Colonic mucosa (tissue), 4 donors: ENCODE measurements around the gene ZNF266. TPM values are rescaled to one million over a fixed set of nuclear protein-coding genes. Genes with fewer than 3 reads are reported as not detected.

Experiments used
- DNase-seq: peaks from one replicate; pipeline ENCODE4 v3.0.0-alpha.2; 2020
- H3K27ac ChIP-seq: fragments of 200-600 bp; one replicate; pipeline ENCODE4 v1.8.0; 2021
- H3K27me3 ChIP-seq: fragments of 200-600 bp; one replicate; pipeline ENCODE4 v1.8.0; 2021
- H3K36me3 ChIP-seq: fragments of 200-600 bp; one replicate; pipeline ENCODE4 v1.8.0; 2021
- H3K4me1 ChIP-seq: fragments of 200-600 bp; one replicate; pipeline ENCODE4 v1.8.0; 2021; ENCODE audit warnings: mild to moderate bottlenecking
- H3K4me3 ChIP-seq: fragments of 200-600 bp; one replicate; pipeline ENCODE4 v1.8.0; 2021
- H3K9ac ChIP-seq, 2 donors: one replicate each; pipeline ENCODE4 v1.7.0; 2013; ENCODE audit warnings: control low read depth in 2 of 2, low read depth in 2 of 2, low read length in 2 of 2
- H3K9me3 ChIP-seq: fragments of 200-600 bp; one replicate; pipeline ENCODE4 v1.8.0; 2021
- intact Hi-C: fragments of 100-400 bp; cut with DNase I; formaldehyde crosslinking; loops from one replicate; pipeline ENCODE4 v1.14.1; 2022
- total RNA-seq, 2 donors: library from RNA; stranded (reverse); fragmentation: NEBNext Ultra II Directional in 1 of 2; extraction: Animal tissue kit (Norgen Biotek cat#: 25700) in 1 of 2; gene quantifications; one replicate each; pipeline ENCODE4 v1.2.1, GENCODE V29; 2021
- TF ChIP-seq, protein P1 (sequence below): fragments of 200-600 bp; IDR thresholded peaks from one replicate; pipeline ENCODE4 v1.8.0; 2022; ENCODE audit warnings: antibody characterized with exemption, mild to moderate bottlenecking
- donor health status: healthy.
- donor health status: DM: no; HTN: no; CAD: no.
- donor health status: DM: no; HTN: no; CAD: no.

Gene ZNF266
- total RNA-seq, 2 donors from 2014 or later = 12.5 to 17.1 TPM

GRCh38 chr19:9430444-9430843 is 4.9 kb downstream of the ZNF266 start:
- Histone ChIP-seq H3K27me3 (no peaks in the 10 kb centered on the region), H3K4me3 (no peak overlapping the region), H3K27ac (no peak overlapping the region), H3K9ac (no peak overlapping the region), H3K4me1 (no peaks in the 10 kb centered on the region), H3K36me3 (peaks cover 3% of the 10 kb centered on the region), H3K9me3 (no peaks in the 10 kb centered on the region)
- intact Hi-C loops = loop anchor here (10.0 kb wide), 1 partner anchor 106 kb away; the partner anchor contains the start of gene ZNF559
- no peak for DNase-seq
- TF ChIP-seq, protein P1, sequence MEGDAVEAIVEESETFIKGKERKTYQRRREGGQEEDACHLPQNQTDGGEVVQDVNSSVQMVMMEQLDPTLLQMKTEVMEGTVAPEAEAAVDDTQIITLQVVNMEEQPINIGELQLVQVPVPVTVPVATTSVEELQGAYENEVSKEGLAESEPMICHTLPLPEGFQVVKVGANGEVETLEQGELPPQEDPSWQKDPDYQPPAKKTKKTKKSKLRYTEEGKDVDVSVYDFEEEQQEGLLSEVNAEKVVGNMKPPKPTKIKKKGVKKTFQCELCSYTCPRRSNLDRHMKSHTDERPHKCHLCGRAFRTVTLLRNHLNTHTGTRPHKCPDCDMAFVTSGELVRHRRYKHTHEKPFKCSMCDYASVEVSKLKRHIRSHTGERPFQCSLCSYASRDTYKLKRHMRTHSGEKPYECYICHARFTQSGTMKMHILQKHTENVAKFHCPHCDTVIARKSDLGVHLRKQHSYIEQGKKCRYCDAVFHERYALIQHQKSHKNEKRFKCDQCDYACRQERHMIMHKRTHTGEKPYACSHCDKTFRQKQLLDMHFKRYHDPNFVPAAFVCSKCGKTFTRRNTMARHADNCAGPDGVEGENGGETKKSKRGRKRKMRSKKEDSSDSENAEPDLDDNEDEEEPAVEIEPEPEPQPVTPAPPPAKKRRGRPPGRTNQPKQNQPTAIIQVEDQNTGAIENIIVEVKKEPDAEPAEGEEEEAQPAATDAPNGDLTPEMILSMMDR = no peak

- no peaks in the 10 kb centered on the region for H3K9me3 ChIP-seq
- no peaks in the 10 kb centered on the region for H3K27me3 ChIP-seq
- intact Hi-C loops = no loop called here
- no peak overlapping the region for H3K27ac ChIP-seq
- no peak overlapping the region for H3K9ac ChIP-seq
- DNase-seq = no peak
- TF ChIP-seq, protein P1 = no peak
- no peak overlapping the region for H3K4me3 ChIP-seq
- no peaks in the 10 kb centered on the region for H3K4me1 ChIP-seq
- peaks cover 3% of the 10 kb centered on the region for H3K36me3 ChIP-seq
Measured at GRCh38 chr19:9427941-9428340, 7.4 kb downstream of the ZNF266 start.

DNA sequence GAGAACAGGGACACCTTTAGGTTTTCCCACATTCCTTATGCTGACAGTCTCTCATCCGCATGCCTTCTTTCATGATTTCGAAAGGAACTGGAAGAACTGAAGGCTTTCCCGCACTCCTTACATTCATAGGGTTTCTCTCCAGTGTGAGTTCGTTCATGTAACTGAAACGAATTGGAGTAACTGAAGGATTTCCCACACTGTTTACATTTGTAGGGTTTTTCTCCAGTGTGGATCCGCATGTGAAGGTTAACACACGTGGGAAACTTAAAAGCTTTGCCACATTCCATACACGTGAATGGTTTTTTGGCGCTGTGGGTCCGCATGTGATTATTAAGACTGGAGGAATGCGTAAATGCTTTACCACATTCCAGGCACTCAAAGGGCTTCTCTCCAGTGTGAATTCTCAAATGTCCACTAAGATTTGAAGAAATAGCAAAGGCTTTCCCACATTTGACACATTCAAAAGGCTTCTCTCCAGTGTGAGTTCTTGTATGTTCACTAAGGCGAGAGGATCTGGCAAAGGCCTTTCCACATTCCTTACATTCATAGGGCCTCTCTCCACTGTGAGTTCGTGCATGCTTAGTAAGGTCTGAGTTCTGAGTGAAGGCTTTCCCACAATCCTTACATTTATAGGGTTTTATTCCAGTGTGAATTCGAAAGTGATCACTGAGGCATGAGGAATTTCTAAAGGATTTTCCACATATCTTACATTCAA is 22.0 kb downstream of the ZNF266 start:
- TF ChIP-seq, protein P1 = no peak
- no peaks in the 10 kb centered on the region for H3K27me3 ChIP-seq
- no peak overlapping the region for H3K27ac ChIP-seq
- DNase-seq = no peak
- intact Hi-C loops = no loop called here
- peaks cover 14% of the 10 kb centered on the region for H3K9me3 ChIP-seq
- no peaks in the 10 kb centered on the region for H3K4me1 ChIP-seq
- no peak overlapping the region for H3K4me3 ChIP-seq
- no peak overlapping the region for H3K9ac ChIP-seq
- H3K36me3 ChIP-seq = peaks cover 40% of the 10 kb centered on the region

DNA sequence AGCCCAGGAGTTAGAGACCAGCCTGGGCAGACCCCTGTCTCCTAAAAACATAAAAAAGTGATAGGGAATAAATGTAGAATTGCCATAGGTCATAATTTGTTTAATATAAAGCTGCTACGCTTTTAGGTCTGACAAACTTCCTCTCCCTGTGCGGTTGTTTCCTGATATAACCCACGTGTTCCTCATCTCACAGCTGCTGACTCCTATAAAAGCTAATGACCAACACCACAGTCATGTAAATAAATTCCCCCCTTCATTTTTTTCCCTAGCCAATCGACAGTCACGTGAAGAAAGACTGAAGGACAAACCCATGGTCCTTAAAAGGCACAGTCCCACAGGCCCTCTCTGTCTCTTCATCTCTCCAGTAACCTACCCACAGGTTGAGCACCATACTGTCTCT is 27.5 kb downstream of the ZNF266 start:
- H3K36me3 ChIP-seq = no peaks in the 10 kb centered on the region
- H3K9me3 ChIP-seq = no peaks in the 10 kb centered on the region
- no peak overlapping the region for H3K4me3 ChIP-seq
- TF ChIP-seq, protein P1 = no peak
- H3K27ac ChIP-seq = no peak overlapping the region
- H3K4me1 ChIP-seq = no peaks in the 10 kb centered on the region
- intact Hi-C loops = no loop called here
- no peaks in the 10 kb centered on the region for H3K27me3 ChIP-seq
- H3K9ac ChIP-seq = no peak overlapping the region
- DNase-seq = no peak

- Histone ChIP-seq H3K36me3 (no peaks in the 10 kb centered on the region), H3K9me3 (no peaks in the 10 kb centered on the region), H3K27me3 (no peaks in the 10 kb centered on the region), H3K4me3 (peak overlapping the region; percentile 22), H3K27ac (no peak overlapping the region), H3K4me1 (no peaks in the 10 kb centered on the region), H3K9ac (no peak overlapping the region)
- TF ChIP-seq, protein P1 = no peak
- intact Hi-C loops = no loop called here
- DNase-seq = peak; percentile 79
Measured at GRCh38 chr19:9406798-9407352, 28.5 kb downstream of the ZNF266 start.
